IMR-90 (cell line): Measurements from ENCODE around the gene ANO9. TPM values are rescaled to one million over a fixed set of nuclear protein-coding genes. Genes with fewer than 3 reads are reported as not detected.

Source experiments
- ATAC-seq: fragments of 200-7000 bp; cut with Tn5 transposase; 2 replicates; pipeline ENCODE4 v1.9.1; 2020; ENCODE audit warnings: low read depth, mild to moderate bottlenecking, moderate library complexity
- BruUV-seq: library from RNA; stranded (reverse); fragments of 400-500 nt; replicated peaks from 2 replicates; lab custom pipeline; 2021; lab: Mats Ljungman, UMichigan
- CTCF ChIA-PET: fragments of 300-600 bp; formaldehyde crosslinking; extraction: SDS; loops from one replicate; lab custom pipeline; 2021; ENCODE audit warnings: antibody characterized with exemption; lab: Yijun Ruan, JAX
- POLR2A ChIA-PET: fragments of 300-600 bp; sonication (Branson Sonifier 250); formaldehyde crosslinking; loops from one replicate; lab custom pipeline; 2022; ENCODE audit warnings: antibody characterized with exemption; ENCODE audit not compliant: unreplicated experiment; lab: Charles Lee
- DNase-seq: peaks from one replicate; pipeline ENCODE4 v3.0.0; 2013
- H2AFZ ChIP-seq: replicated peaks from 2 replicates; pipeline ENCODE3; 2013; ENCODE audit warnings: low read length, mild to moderate bottlenecking; ENCODE audit not compliant: poor library complexity
- H2AK5ac ChIP-seq: 2 replicates; pipeline ENCODE4 v1.6.1; 2013; ENCODE audit warnings: low read depth, low read length, inconsistent platforms
- H2AK9ac ChIP-seq: replicated peaks from 2 replicates; pipeline ENCODE3; 2013; ENCODE audit warnings: mild to moderate bottlenecking, low read depth, low read length, moderate library complexity; ENCODE audit not compliant: poor library complexity
- H2BK120ac ChIP-seq: 2 replicates; pipeline ENCODE4 v1.6.1; 2013; ENCODE audit warnings: low read depth, low read length, inconsistent platforms
- H2BK15ac ChIP-seq: 3 replicates; pipeline ENCODE4 v1.6.1; 2013; ENCODE audit warnings: low read depth, low read length, inconsistent platforms
- H2BK20ac ChIP-seq: 2 replicates; pipeline ENCODE4 v1.6.1; 2013; ENCODE audit warnings: low read depth, mild to moderate bottlenecking, inconsistent platforms, low read length, moderate library complexity
- H2BK5ac ChIP-seq: 2 replicates; pipeline ENCODE4 v1.6.1; 2013; ENCODE audit warnings: mild to moderate bottlenecking, low read depth, low read length, inconsistent platforms; ENCODE audit not compliant: poor library complexity, severe bottlenecking
- H3K14ac ChIP-seq: replicated peaks from 2 replicates; pipeline ENCODE4 v1.6.1; 2013; ENCODE audit warnings: low read depth, low read length, inconsistent platforms
- H3K18ac ChIP-seq: 2 replicates; pipeline ENCODE4 v1.6.1; 2013; ENCODE audit warnings: low read depth, low read length, control low read depth
- H3K23ac ChIP-seq: 2 replicates; pipeline ENCODE4 v1.6.1; 2013; ENCODE audit warnings: low read depth, low read length, inconsistent platforms
- H3K27ac ChIP-seq: 2 replicates; pipeline ENCODE4 v1.5.1; 2013; ENCODE audit warnings: mild to moderate bottlenecking, control low read depth, low read length; ENCODE audit not compliant: insufficient read depth
- H3K27me3 ChIP-seq: 2 replicates; pipeline ENCODE4 v1.6.1; 2013; ENCODE audit warnings: low read length; ENCODE audit not compliant: control insufficient read depth, insufficient read depth
- H3K36me3 ChIP-seq: 2 replicates; pipeline ENCODE4 v1.6.1; 2013; ENCODE audit warnings: low read length, mixed read lengths; ENCODE audit not compliant: control insufficient read depth, insufficient read depth
- H3K4ac ChIP-seq: 2 replicates; pipeline ENCODE4 v1.6.1; 2013; ENCODE audit warnings: low read depth, low read length, inconsistent platforms
- H3K4me1 ChIP-seq: 2 replicates; pipeline ENCODE4 v1.6.1; 2013; ENCODE audit warnings: low read length, mixed read lengths; ENCODE audit not compliant: control insufficient read depth, insufficient read depth
- H3K4me2 ChIP-seq: 2 replicates; pipeline ENCODE4 v1.6.1; 2013; ENCODE audit warnings: low read depth, mild to moderate bottlenecking, control low read depth, low read length, moderate library complexity
- H3K4me3 ChIP-seq: 2 replicates; pipeline ENCODE4 v1.5.1; 2013; ENCODE audit warnings: low read depth, mild to moderate bottlenecking, control low read depth, low read length, moderate library complexity; ENCODE audit not compliant: insufficient read depth
- H3K56ac ChIP-seq: 2 replicates; pipeline ENCODE4 v1.6.1; 2013; ENCODE audit warnings: low read length, inconsistent platforms; ENCODE audit not compliant: insufficient read depth; ENCODE audit errors: extremely low read depth
- H3K79me1 ChIP-seq, 2 experiments: 2 replicates each; pipeline ENCODE4 v1.6.1; 2013; ENCODE audit warnings: low read length in 2 of 2, inconsistent platforms in 1 of 2, low read depth in 1 of 2
- H3K9ac ChIP-seq: 2 replicates; pipeline ENCODE4 v1.6.1; 2013; ENCODE audit warnings: low read depth, low read length, control low read depth
- H3K9me1 ChIP-seq: 2 replicates; pipeline ENCODE4 v1.6.1; 2013; ENCODE audit warnings: low read length, inconsistent platforms; ENCODE audit not compliant: insufficient read depth
- H3K9me3 ChIP-seq: 2 replicates; pipeline ENCODE4 v1.6.1; 2013; ENCODE audit warnings: low read length; ENCODE audit not compliant: control insufficient read depth, insufficient read depth
- H4K20me1 ChIP-seq: 2 replicates; pipeline ENCODE4 v1.6.1; 2013; ENCODE audit warnings: low read length, inconsistent platforms; ENCODE audit not compliant: insufficient read depth
- H4K5ac ChIP-seq: 2 replicates; pipeline ENCODE4 v1.6.1; 2013; ENCODE audit warnings: mild to moderate bottlenecking, low read depth, low read length, control low read depth
- H4K8ac ChIP-seq, 2 experiments: 2 replicates each; pipeline ENCODE4 v1.6.1; 2013; ENCODE audit warnings: low read depth in 2 of 2, low read length in 2 of 2, control low read depth in 1 of 2, inconsistent platforms in 1 of 2
- H4K91ac ChIP-seq: 2 replicates; pipeline ENCODE4 v1.6.1; 2013; ENCODE audit warnings: low read depth, low read length, inconsistent platforms; ENCODE audit not compliant: insufficient read depth
- BHLHE40 ChIP-seq: fragments of 150-350 bp; IDR thresholded peaks from 2 replicates; pipeline ENCODE4 v1.6.1; 2016; ENCODE audit warnings: mild to moderate bottlenecking, low read depth, low read length
- CEBPB ChIP-seq: IDR thresholded peaks from 2 replicates; pipeline ENCODE4 v1.6.1; 2012; ENCODE audit warnings: low read depth, low read length, improper control_type of control experiment
- CHD1 ChIP-seq: IDR thresholded peaks from 2 replicates; pipeline ENCODE4 v1.6.1; 2012; ENCODE audit warnings: low read depth, low read length, improper control_type of control experiment
- FOS ChIP-seq: fragments of 150-350 bp; IDR thresholded peaks from 2 replicates; pipeline ENCODE4 v1.6.1; 2016; ENCODE audit warnings: low read depth, low read length
- RFX5 ChIP-seq: IDR thresholded peaks from 2 replicates; pipeline ENCODE4 v1.8.0; 2012; ENCODE audit warnings: low read depth, mild to moderate bottlenecking, low read length, moderate library complexity
- USF2 ChIP-seq: fragments of 150-350 bp; IDR thresholded peaks from 2 replicates; pipeline ENCODE4 v1.6.1; 2017; ENCODE audit warnings: mild to moderate bottlenecking, antibody characterized with exemption, low read length, low read depth
- WGBS, 2 experiments: methylation state at CpG; one replicate each; pipeline versions ENCODE4 v1.1.5 to v1.1.7; 2013; ENCODE audit warnings: missing lambda C conversion rate in 2 of 2; ENCODE audit not compliant: insufficient read length in 1 of 2; ENCODE audit errors: extremely low coverage in 2 of 2; 5-methylcytosine and 5-hydroxymethylcytosine counted together
- dilution Hi-C: fragments of 300-500 bp; cut with HindIII; formaldehyde crosslinking; loops from one replicate; pipeline ENCODE4 v1.14.3; 2018; ENCODE audit warnings: low sequenced_read_pairs; ENCODE audit not compliant: unreplicated experiment
- in situ Hi-C: fragments of 300-500 bp; cut with MboI; formaldehyde crosslinking; loops from 3 replicates; pipeline ENCODE4 v1.14.3; 2019; ENCODE audit warnings: low sequenced_read_pairs, inconsistent platforms, mixed read lengths
- intact Hi-C: fragments of 100-400 bp; cut with micrococcal nuclease; formaldehyde crosslinking; loops from 2 replicates; pipeline ENCODE4 v1.10.0; 2022
- polyA plus RNA-seq, 3 experiments: library from polyadenylated mRNA; depleted of rRNA; stranded (reverse); fragments of >200 nt; gene quantifications; 2 replicates each; pipeline ENCODE4 v1.2.3, GENCODE V29; 2012; ENCODE audit warnings: low replicate concordance in 1 of 3
- total RNA-seq: library from RNA; depleted of rRNA; stranded (reverse); fragments of >200 nt; gene quantifications from 2 replicates; pipeline ENCODE4 v1.2.3, GENCODE V29; 2012
- TF ChIP-seq, protein P1 (sequence below): fragments of 150-350 bp; IDR thresholded peaks from 2 replicates; pipeline ENCODE4 v1.6.1; 2016; ENCODE audit warnings: low read depth, mild to moderate bottlenecking, low read length, moderate library complexity, borderline replicate concordance
- TF ChIP-seq, protein P2 (sequence below): conservative IDR thresholded peaks from 2 replicates; pipeline ENCODE4 v1.5.1; 2012; ENCODE audit warnings: mild to moderate bottlenecking, low read depth, low read length, improper control_type of control experiment

ANO9 gene
- total and polyA plus RNA-seq, 2 of the 4 experiments (the other 2 are of a cell fraction): not detected

- BruUV-seq: no TSS peak
- Histone ChIP-seq H3K4me3 (no peak overlapping the region), H3K9me3 (no peaks in the 10 kb centered on the region), H3K14ac (no peak overlapping the region), H4K8ac (no peak overlapping the region), H3K9me1 (no peaks in the 10 kb centered on the region), H3K27me3 (no peaks in the 10 kb centered on the region), H4K91ac (no peak overlapping the region), H2BK5ac (no peak overlapping the region), H3K36me3 (peaks cover 34% of the 10 kb centered on the region; the same call in 1 of the 2 replicates), H2BK15ac (no peak overlapping the region), H3K27ac (no peak overlapping the region), H3K23ac (no peak overlapping the region), H2AK5ac (no peak overlapping the region), H2AFZ (no peak overlapping the region), H2BK20ac (no peak overlapping the region), H2BK120ac (no peak overlapping the region), H4K5ac (no peak overlapping the region), H3K4me2 (no peak overlapping the region), H3K4me1 (no peaks in the 10 kb centered on the region), H2AK9ac (no peak overlapping the region), H3K9ac (no peak overlapping the region), H4K20me1 (no peaks in the 10 kb centered on the region), H3K18ac (no peak overlapping the region), H3K4ac (no peak overlapping the region), H3K56ac (no peak overlapping the region), H3K79me1 (no peaks in the 10 kb centered on the region)
- dilution Hi-C loops (no loop called here), in situ Hi-C loops (no loop called here), intact Hi-C loops (no loop called here)
- ChIA-PET CTCF (no interaction called here), POLR2A (no interaction called here)
- WGBS, 2 experiments: 98% methylated on average over 40 of the region's 87 CpGs; no CpG with 5 or more reads in 1 of the 2 experiments
- DNase-seq: no peak
- no peak for ATAC-seq
- TF ChIP-seq RFX5: no peak
- TF ChIP-seq CEBPB: no peak
- no peak for TF ChIP-seq CHD1
- TF ChIP-seq USF2: no peak
- TF ChIP-seq, protein P1, sequence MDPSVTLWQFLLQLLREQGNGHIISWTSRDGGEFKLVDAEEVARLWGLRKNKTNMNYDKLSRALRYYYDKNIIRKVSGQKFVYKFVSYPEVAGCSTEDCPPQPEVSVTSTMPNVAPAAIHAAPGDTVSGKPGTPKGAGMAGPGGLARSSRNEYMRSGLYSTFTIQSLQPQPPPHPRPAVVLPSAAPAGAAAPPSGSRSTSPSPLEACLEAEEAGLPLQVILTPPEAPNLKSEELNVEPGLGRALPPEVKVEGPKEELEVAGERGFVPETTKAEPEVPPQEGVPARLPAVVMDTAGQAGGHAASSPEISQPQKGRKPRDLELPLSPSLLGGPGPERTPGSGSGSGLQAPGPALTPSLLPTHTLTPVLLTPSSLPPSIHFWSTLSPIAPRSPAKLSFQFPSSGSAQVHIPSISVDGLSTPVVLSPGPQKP: no peak
- TF ChIP-seq BHLHE40: no peak
- TF ChIP-seq, protein P2, sequence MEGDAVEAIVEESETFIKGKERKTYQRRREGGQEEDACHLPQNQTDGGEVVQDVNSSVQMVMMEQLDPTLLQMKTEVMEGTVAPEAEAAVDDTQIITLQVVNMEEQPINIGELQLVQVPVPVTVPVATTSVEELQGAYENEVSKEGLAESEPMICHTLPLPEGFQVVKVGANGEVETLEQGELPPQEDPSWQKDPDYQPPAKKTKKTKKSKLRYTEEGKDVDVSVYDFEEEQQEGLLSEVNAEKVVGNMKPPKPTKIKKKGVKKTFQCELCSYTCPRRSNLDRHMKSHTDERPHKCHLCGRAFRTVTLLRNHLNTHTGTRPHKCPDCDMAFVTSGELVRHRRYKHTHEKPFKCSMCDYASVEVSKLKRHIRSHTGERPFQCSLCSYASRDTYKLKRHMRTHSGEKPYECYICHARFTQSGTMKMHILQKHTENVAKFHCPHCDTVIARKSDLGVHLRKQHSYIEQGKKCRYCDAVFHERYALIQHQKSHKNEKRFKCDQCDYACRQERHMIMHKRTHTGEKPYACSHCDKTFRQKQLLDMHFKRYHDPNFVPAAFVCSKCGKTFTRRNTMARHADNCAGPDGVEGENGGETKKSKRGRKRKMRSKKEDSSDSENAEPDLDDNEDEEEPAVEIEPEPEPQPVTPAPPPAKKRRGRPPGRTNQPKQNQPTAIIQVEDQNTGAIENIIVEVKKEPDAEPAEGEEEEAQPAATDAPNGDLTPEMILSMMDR: no peak
- TF ChIP-seq FOS: no peak
Observed at GRCh38 chr11:379205-380094, 62.4 kb downstream of the ANO9 start.
